Measurements from ENCODE around the gene LRRC8C. TPM values are rescaled to one million over a fixed set of nuclear protein-coding genes. Genes with fewer than 3 reads are reported as not detected.

LRRC8C gene
- total and polyA plus RNA-seq, 7 experiments from 2014 or later, result 14.3 to 50.5 (median 27.3) TPM

DNA sequence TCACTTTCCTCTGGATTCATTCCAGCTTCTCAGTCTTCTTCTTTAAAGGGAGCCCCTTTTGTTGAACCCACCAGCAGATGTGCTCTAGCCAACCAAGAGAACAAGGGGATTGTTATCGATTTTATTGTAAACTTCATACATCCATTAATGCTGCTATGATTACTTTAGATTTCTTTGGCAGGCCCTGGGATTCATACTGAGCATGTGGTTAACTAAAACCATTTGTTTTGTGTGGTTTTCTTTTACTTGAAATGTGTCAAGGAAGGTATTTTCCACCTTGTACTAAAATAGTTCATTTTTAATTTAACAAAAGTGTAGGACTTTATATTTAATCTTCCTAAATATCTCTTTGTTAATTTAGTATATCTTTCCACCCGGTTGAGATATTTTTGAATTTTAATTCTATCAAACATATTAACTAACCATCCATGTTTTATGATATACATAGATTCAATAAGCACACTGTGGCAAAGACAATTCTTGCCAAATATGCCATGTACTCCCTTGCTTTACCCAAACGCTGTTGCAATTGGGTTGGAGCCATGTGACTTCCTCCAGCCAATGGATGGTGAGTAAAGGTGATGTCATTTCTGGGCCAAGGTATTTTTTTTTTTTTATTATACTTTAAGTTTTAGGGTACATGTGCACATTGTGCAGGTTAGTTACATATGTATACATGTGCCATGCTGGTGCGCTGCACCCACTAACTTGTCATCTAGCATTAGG is 113.7 kb downstream of the LRRC8C start:
- ATAC-seq (no peak), DNase-seq (no peak)
- ChIA-PET CTCF (no interaction called here), POLR2A (no interaction called here)
- H3K27ac Mint-ChIP-seq, result peak overlapping the region in 1 of 9 donors; percentile 54
- Histone ChIP-seq H3K27ac (ENCODE audit: low read depth, low read length) (no peak overlapping the region), H3K4me3 (ENCODE audit: low read length) (no peak overlapping the region), H3K4me1 (ENCODE audit: control insufficient read depth in 2 of 2, insufficient read depth in 2 of 2, low read length in 2 of 2) (peaks cover 4 to 7% of the 10 kb centered on the region in 2 donors), H3K9me3 (ENCODE audit: control insufficient read depth in 2 of 3, low read length in 3 of 3) (no peaks in the 10 kb centered on the region), H3K36me3 (ENCODE audit: control insufficient read depth in 2 of 3, insufficient read depth in 3 of 3, low read length in 3 of 3) (no peaks in the 10 kb centered on the region), H3K27me3 (ENCODE audit: control insufficient read depth in 2 of 2, insufficient read depth in 2 of 2, low read length in 2 of 2) (no peaks in the 10 kb centered on the region)
- intact Hi-C loops (cut with micrococcal nuclease), result no loop called here
- peak overlapping the region in 1 of 10 donors; percentile 21 for H3K4me3 Mint-ChIP-seq
- H3K27me3 Mint-ChIP-seq, result no peaks in the 10 kb centered on the region
- H3K4me1 Mint-ChIP-seq, result peaks cover 0 to 24% (median 8%) of the 10 kb centered on the region in 7 donors
- H3K9me3 Mint-ChIP-seq, result peaks cover 0 to 8% (median 0%) of the 10 kb centered on the region in 11 donors
- peaks cover 4 to 38% (median 11%) of the 10 kb centered on the region in 5 donors for H3K36me3 Mint-ChIP-seq

DNA sequence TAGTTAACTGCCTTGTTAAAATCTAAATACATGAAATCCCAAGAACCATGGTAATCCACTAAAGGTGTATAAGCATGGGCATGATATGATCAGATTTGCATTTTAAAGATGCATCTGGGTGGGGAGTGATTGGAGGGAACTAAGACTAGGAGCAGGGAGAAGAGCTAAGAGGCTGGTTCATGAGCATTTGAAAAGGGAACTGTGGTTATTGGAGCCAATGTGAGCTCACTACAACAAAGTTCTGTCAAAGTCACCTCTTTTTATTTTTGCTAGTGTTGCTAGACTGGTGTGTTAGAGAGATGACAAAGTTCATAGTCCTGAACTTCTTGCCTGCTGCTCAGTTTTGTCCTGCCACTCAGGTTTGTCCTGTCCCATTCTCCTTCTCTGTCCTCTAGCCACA is 120.8 kb downstream of the LRRC8C start:
- peaks cover 30 to 59% of the 10 kb centered on the region in 2 donors for H3K4me1 ChIP-seq (ENCODE audit: control insufficient read depth in 2 of 2, insufficient read depth in 2 of 2, low read length in 2 of 2)
- H3K27ac ChIP-seq (ENCODE audit: low read depth, low read length), result peak overlapping the region; percentile 62
- ATAC-seq (no peak), DNase-seq (no peak)
- H3K9me3 ChIP-seq (ENCODE audit: control insufficient read depth in 2 of 3, low read length in 3 of 3), result no peaks in the 10 kb centered on the region
- ChIA-PET CTCF (interaction anchor here (0.9 to 1.4 kb wide), 2 partner anchors 9 to 10 kb away, joined by 3 to 5 read pairs; no protein-coding TSS in a partner anchor), POLR2A (interaction anchor here (1.0 to 1.3 kb wide), 3 partner anchors 100 to 127 kb away, joined by 3 read pairs; partner anchors contain the start of gene LRRC8C)
- Mint-ChIP-seq H3K9me3 (peaks cover 0 to 5% (median 0%) of the 10 kb centered on the region in 11 donors), H3K27ac (peak overlapping the region; percentile 37 to 97 (median 95)), H3K27me3 (no peaks in the 10 kb centered on the region), H3K36me3 (peaks cover 0 to 14% (median 0%) of the 10 kb centered on the region in 5 donors), H3K4me1 (peaks cover 40 to 63% (median 57%) of the 10 kb centered on the region in 7 donors), H3K4me3 (peak overlapping the region in 8 of 10 donors; percentile 6 to 88 (median 34))
- intact Hi-C loops (cut with micrococcal nuclease), result no loop called here
- H3K36me3 ChIP-seq (ENCODE audit: control insufficient read depth in 2 of 3, insufficient read depth in 3 of 3, low read length in 3 of 3), result no peaks in the 10 kb centered on the region
- H3K4me3 ChIP-seq (ENCODE audit: low read length), result no peak overlapping the region
- no peaks in the 10 kb centered on the region for H3K27me3 ChIP-seq (ENCODE audit: control insufficient read depth in 2 of 2, insufficient read depth in 2 of 2, low read length in 2 of 2)

DNA sequence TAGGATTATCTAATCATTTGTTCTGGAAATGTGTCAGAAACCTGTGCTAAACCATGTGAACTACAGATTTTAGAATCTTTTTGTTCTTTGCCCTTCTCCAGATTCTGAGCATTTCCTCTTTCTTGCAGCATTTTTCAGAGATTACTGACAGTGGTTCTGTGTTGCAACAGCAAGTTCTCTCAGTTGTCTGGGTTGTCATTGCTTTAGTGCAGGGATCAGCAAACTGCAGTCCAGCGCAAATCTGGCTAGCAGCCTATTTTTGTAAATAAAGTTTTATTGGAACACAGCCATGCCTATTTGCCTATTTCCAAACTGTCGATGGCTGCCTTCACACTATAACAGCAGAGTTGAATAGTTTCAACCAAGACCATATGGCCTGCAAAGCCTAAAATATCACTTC is 121.6 kb downstream of the LRRC8C start:
- Histone ChIP-seq H3K27me3 (ENCODE audit: control insufficient read depth in 2 of 2, insufficient read depth in 2 of 2, low read length in 2 of 2) (no peaks in the 10 kb centered on the region), H3K4me3 (ENCODE audit: low read length) (no peak overlapping the region), H3K36me3 (ENCODE audit: control insufficient read depth in 2 of 3, insufficient read depth in 3 of 3, low read length in 3 of 3) (no peaks in the 10 kb centered on the region), H3K4me1 (ENCODE audit: control insufficient read depth in 2 of 2, insufficient read depth in 2 of 2, low read length in 2 of 2) (peaks cover 36 to 66% of the 10 kb centered on the region in 2 donors), H3K9me3 (ENCODE audit: control insufficient read depth in 2 of 3, low read length in 3 of 3) (no peaks in the 10 kb centered on the region), H3K27ac (ENCODE audit: low read depth, low read length) (peak overlapping the region; percentile 62)
- ChIA-PET CTCF (interaction anchor here (0.6 kb wide), 1 partner anchor 133 kb away, joined by 5 read pairs; no protein-coding TSS in a partner anchor), POLR2A (interaction anchor here (0.7 to 1.4 kb wide), 7 partner anchors 9 to 160 kb away, joined by 3 to 6 read pairs (median 3); no protein-coding TSS in a partner anchor)
- peaks cover 47 to 70% (median 65%) of the 10 kb centered on the region in 7 donors for H3K4me1 Mint-ChIP-seq
- H3K4me3 Mint-ChIP-seq, result peak overlapping the region in 8 of 10 donors; percentile 3 to 88 (median 34)
- ATAC-seq (peak; percentile 58), DNase-seq (peak in 3 of 9 donors; percentile 28 to 33 (median 29))
- peaks cover 0 to 15% (median 0%) of the 10 kb centered on the region in 5 donors for H3K36me3 Mint-ChIP-seq
- H3K9me3 Mint-ChIP-seq, result peaks cover 0 to 5% (median 0%) of the 10 kb centered on the region in 11 donors
- no peaks in the 10 kb centered on the region for H3K27me3 Mint-ChIP-seq
- intact Hi-C loops (cut with micrococcal nuclease), result no loop called here
- H3K27ac Mint-ChIP-seq, result peak overlapping the region; percentile 37 to 97 (median 95)

DNA sequence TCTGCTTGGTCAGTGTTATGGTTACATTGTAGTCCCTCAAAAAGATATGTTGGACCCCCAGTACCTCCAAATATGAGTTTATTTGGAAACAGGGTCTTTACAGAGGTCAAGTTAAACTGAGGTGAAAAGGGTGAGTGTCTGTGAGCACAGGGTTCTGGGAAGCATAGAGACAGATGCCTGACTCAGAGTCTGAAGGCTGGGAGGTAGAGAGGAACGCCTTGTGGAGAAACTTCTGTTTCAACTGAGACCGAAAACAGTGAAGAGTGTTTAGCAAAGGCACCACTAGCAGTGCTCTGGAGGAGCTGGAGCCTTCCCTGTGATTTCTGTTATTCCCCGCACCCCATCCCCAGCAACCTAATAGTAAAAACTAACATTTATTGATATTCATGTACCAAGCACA is 122.7 kb downstream of the LRRC8C start:
- H3K9me3 ChIP-seq (ENCODE audit: control insufficient read depth in 2 of 3, low read length in 3 of 3), result no peaks in the 10 kb centered on the region
- Mint-ChIP-seq H3K4me3 (peak overlapping the region in 2 of 10 donors; percentile 16 to 88), H3K27me3 (no peaks in the 10 kb centered on the region), H3K4me1 (peaks cover 52 to 81% (median 76%) of the 10 kb centered on the region in 7 donors), H3K9me3 (peaks cover 0 to 5% (median 0%) of the 10 kb centered on the region in 11 donors), H3K27ac (peak overlapping the region; percentile 14 to 97 (median 95)), H3K36me3 (peaks cover 0 to 17% (median 0%) of the 10 kb centered on the region in 5 donors)
- DNase-seq, result no peak
- no peaks in the 10 kb centered on the region for H3K27me3 ChIP-seq (ENCODE audit: control insufficient read depth in 2 of 2, insufficient read depth in 2 of 2, low read length in 2 of 2)
- ChIA-PET POLR2A (interaction anchor here (0.7 to 5.2 kb wide), 10 partner anchors 8 to 161 kb away, joined by 3 to 53 read pairs (median 4); no protein-coding TSS in a partner anchor), CTCF (no interaction called here)
- ATAC-seq, result no peak
- H3K4me3 ChIP-seq (ENCODE audit: low read length), result no peak overlapping the region
- peaks cover 36 to 71% of the 10 kb centered on the region in 2 donors for H3K4me1 ChIP-seq (ENCODE audit: control insufficient read depth in 2 of 2, insufficient read depth in 2 of 2, low read length in 2 of 2)
- peak overlapping the region; percentile 62 for H3K27ac ChIP-seq (ENCODE audit: low read depth, low read length)
- no peaks in the 10 kb centered on the region for H3K36me3 ChIP-seq (ENCODE audit: control insufficient read depth in 2 of 3, insufficient read depth in 3 of 3, low read length in 3 of 3)
- intact Hi-C loops (cut with micrococcal nuclease), result no loop called here

DNA sequence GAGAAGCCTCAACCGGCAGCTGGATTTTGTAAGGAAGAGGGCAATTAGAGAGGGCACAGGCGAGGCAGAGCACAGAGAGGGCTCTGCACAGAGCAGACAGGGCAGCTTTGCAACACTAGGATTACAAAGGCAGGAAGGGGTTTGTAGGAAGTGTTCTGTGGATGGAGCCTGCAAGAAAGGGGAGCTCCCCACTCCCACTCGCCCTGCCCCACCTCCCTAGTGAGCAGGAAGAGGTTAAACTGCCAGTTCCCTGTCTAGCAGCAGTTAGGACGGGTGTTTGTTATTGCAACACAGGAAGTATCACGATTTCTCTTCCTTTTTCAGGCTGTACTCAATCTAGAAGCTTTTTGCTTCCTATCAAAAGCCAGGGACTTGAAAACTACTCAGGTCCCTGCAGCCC is 124.6 kb downstream of the LRRC8C start:
- peak overlapping the region; percentile 73 to 87 (median 83) for H3K4me3 Mint-ChIP-seq
- Histone ChIP-seq H3K4me1 (ENCODE audit: control insufficient read depth in 2 of 2, insufficient read depth in 2 of 2, low read length in 2 of 2) (peaks cover 37 to 81% of the 10 kb centered on the region in 2 donors), H3K36me3 (ENCODE audit: control insufficient read depth in 2 of 3, insufficient read depth in 3 of 3, low read length in 3 of 3) (no peaks in the 10 kb centered on the region), H3K9me3 (ENCODE audit: control insufficient read depth in 2 of 3, low read length in 3 of 3) (no peaks in the 10 kb centered on the region), H3K27me3 (ENCODE audit: control insufficient read depth in 2 of 2, insufficient read depth in 2 of 2, low read length in 2 of 2) (no peaks in the 10 kb centered on the region), H3K27ac (ENCODE audit: low read depth, low read length) (peak overlapping the region; percentile 62), H3K4me3 (ENCODE audit: low read length) (peak overlapping the region; percentile 48)
- CTCF ChIA-PET, result interaction anchor here (0.8 to 1.9 kb wide), 9 partner anchors 13 to 239 kb away, joined by 3 to 13 read pairs (median 5); partner anchors contain the start of gene LRRC8C
- no peaks in the 10 kb centered on the region for H3K27me3 Mint-ChIP-seq
- peaks cover 0 to 21% (median 0%) of the 10 kb centered on the region in 5 donors for H3K36me3 Mint-ChIP-seq
- DNase-seq (peak in 8 of 9 donors; percentile 30 to 59 (median 51)), ATAC-seq (peak; percentile 68)
- H3K9me3 Mint-ChIP-seq, result peaks cover 0 to 5% (median 0%) of the 10 kb centered on the region in 11 donors
- peaks cover 61 to 97% (median 88%) of the 10 kb centered on the region in 7 donors for H3K4me1 Mint-ChIP-seq
- peak overlapping the region; percentile 88 to 97 (median 95) for H3K27ac Mint-ChIP-seq
- POLR2A ChIA-PET, result interaction anchor here (0.6 to 5.2 kb wide), 19 partner anchors 10 to 237 kb away, joined by 3 to 53 read pairs (median 4); partner anchors contain the start of genes LRRC8B and LRRC8C
- intact Hi-C loops (cut with micrococcal nuclease), result loop anchor here (1.0 kb wide), 3 partner anchors 33 to 125 kb away; no protein-coding TSS in a partner anchor

DNA sequence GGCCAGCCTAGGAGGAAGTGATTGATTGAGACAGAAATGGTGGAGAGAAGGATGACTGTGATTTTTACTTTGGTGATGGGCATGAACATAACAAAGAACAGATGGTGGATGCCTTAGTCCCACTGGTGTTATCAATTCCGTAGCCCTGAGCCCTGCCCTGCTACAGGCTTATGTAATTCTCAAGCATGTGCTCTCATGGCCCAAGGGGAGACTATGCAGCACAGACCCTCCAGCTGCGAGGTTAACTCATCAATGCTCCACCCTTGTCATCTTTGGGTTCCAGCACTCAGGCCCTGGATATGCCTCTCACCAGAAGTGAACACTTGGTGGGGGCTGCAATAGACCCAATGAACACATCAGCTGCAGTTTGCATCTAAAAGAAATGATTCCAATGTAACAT is 125.2 kb downstream of the LRRC8C start:
- ATAC-seq (no peak), DNase-seq (no peak)
- Histone ChIP-seq H3K4me1 (ENCODE audit: control insufficient read depth in 2 of 2, insufficient read depth in 2 of 2, low read length in 2 of 2) (peaks cover 40 to 79% of the 10 kb centered on the region in 2 donors), H3K36me3 (ENCODE audit: control insufficient read depth in 2 of 3, insufficient read depth in 3 of 3, low read length in 3 of 3) (no peaks in the 10 kb centered on the region), H3K4me3 (ENCODE audit: low read length) (peak overlapping the region; percentile 48), H3K9me3 (ENCODE audit: control insufficient read depth in 2 of 3, low read length in 3 of 3) (no peaks in the 10 kb centered on the region), H3K27ac (ENCODE audit: low read depth, low read length) (peak overlapping the region; percentile 62), H3K27me3 (ENCODE audit: control insufficient read depth in 2 of 2, insufficient read depth in 2 of 2, low read length in 2 of 2) (no peaks in the 10 kb centered on the region)
- ChIA-PET POLR2A (interaction anchor here (0.6 to 5.2 kb wide), 16 partner anchors 9 to 623 kb away, joined by 3 to 53 read pairs (median 4); partner anchors contain the start of genes LRRC8B and LRRC8C), CTCF (interaction anchor here (1.2 to 1.9 kb wide), 6 partner anchors 12 to 239 kb away, joined by 3 to 13 read pairs (median 5); partner anchors contain the start of gene LRRC8C)
- intact Hi-C loops (cut with micrococcal nuclease), result no loop called here
- Mint-ChIP-seq H3K27ac (peak overlapping the region; percentile 88 to 97 (median 95)), H3K27me3 (no peaks in the 10 kb centered on the region), H3K4me3 (peak overlapping the region; percentile 73 to 87 (median 83)), H3K36me3 (peaks cover 0 to 18% (median 0%) of the 10 kb centered on the region in 5 donors), H3K4me1 (peaks cover 61 to 97% (median 90%) of the 10 kb centered on the region in 7 donors), H3K9me3 (peaks cover 0 to 2% (median 0%) of the 10 kb centered on the region in 11 donors)

Measured in naive thymus-derived CD4-positive, alpha-beta T cell (primary cell).